A549 (cell line): ENCODE results near the gene ADCY4.

Source experiments
- CEBPB ChIP-seq, 2 experiments: fragments of >200 bp in 1 of 2; sonication (Bioruptor Twin) in 1 of 2; formaldehyde crosslinking in 1 of 2; IDR thresholded peaks; 2 replicates each; pipeline ENCODE4 v1.6.1; 2012 to 2016
- CHD4 ChIP-seq: fragments of 200-600 bp; sonication (generic); IDR thresholded peaks from 2 replicates; pipeline ENCODE4 v1.6.1; 2016; ENCODE audit warnings: antibody characterized with exemption, mild to moderate bottlenecking, borderline replicate concordance
- CTCF ChIP-seq: fragments of >200 bp; sonication (Bioruptor Twin); formaldehyde crosslinking; IDR thresholded peaks from 3 replicates; pipeline ENCODE4 v1.5.1; 2016
- JUNB ChIP-seq: fragments of >200 bp; sonication (Bioruptor Twin); formaldehyde crosslinking; IDR thresholded peaks from 2 replicates; pipeline ENCODE4 v1.6.1; 2016
- RAD21 ChIP-seq, 2 experiments: fragments of >200 bp in 1 of 2; sonication (Bioruptor Twin) in 1 of 2; formaldehyde crosslinking in 1 of 2; IDR thresholded peaks in 1 of 2; conservative IDR thresholded peaks in 1 of 2; 2 replicates in 1 of 2; 3 replicates in 1 of 2; pipeline ENCODE4 v1.6.1; 2012 to 2018; ENCODE audit warnings: inconsistent platforms in 1 of 2

- no peak for TF ChIP-seq RAD21 (conservative IDR thresholded peaks at IDR 0.05 in 1 of 2, IDR thresholded peaks at IDR 0.05 in 1 of 2)
- TF ChIP-seq CHD4, result no peak
- no peak for TF ChIP-seq CTCF
- no peak for TF ChIP-seq CEBPB (IDR thresholded peaks at IDR 0.05)
- TF ChIP-seq JUNB, result no peak
Observed at GRCh38 chr14:24315807-24316596, 18.9 kb downstream of the ADCY4 start.
